ENCODE data around the gene TMED4. TPM values are rescaled to one million over a fixed set of nuclear protein-coding genes. Genes with fewer than 3 reads are reported as not detected.

The TMED4 gene
- total RNA-seq = 10 to 100 TPM; 50.3 to 52.5 TPM
- long read RNA-seq, donor 1, transcript TMED4-203 (5 exons, 2,322 nt) = major isoform, 14 of 18 reads
- long read RNA-seq, donor 1, partial matches to known transcripts = 0 of 18 reads
- long read RNA-seq, donor 1, other reads (novel, unspliced or antisense) = 2 of 18 reads
- long read RNA-seq, donor 2, transcript TMED4-201 (4 exons, 2,203 nt) = minor isoform, 8 of 154 reads
- long read RNA-seq, donor 2, transcript TMED4-205 (4 exons, 1,755 nt) = minor isoform, 16 of 154 reads
- long read RNA-seq, donor 2, transcript TMED4-203 (5 exons, 2,322 nt) = major isoform, 108 of 154 reads
- long read RNA-seq, donor 2, partial matches to known transcripts = 10 of 154 reads
- long read RNA-seq, donor 2, other reads (novel, unspliced or antisense) = 10 of 154 reads

DNA sequence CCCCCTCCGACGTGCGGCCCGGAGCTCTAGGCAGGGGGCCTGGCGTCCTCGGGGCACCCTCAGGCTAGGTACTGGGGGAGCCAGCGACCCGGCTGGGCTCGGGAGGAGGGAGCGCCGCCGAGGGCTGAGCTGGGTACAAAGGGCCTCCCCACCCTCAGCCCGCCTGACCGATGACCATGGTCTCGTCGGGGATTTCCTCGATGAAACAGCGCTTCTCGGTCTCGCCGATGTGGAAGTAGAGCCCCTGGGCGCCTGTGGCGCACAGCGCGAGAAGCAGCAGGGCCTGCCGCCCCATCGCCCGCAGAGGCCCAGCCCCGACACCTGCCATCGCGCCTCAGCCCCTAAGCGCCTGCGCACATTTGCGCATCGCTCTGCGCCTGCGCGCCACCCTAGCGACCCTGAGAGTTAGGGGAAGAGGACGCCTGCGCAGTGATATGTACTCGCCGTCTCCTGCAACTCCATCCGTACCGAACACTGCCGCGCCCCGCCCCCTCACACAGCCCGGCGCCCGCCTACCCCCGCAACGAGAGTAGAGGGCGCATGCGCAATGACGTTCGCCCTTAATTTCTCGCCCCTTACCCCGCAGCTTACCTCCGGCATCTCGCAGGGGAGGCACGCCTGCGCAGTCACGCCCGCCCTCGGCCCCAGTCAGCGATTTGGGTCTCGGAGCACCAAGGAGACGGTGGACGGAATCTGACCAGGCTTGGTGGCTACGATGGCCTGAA lies at the start of gene TMED4:
Gene TMED4 (minus strand): TSS at position 353 of the 725 bp plus-strand sequence. CDS start 25 bp downstream, at position 328.
- DNase-seq (ENCODE audit: low spot score) = peak; percentile 100
- intact Hi-C loops (cut with DNase I) = no loop called here

DNA sequence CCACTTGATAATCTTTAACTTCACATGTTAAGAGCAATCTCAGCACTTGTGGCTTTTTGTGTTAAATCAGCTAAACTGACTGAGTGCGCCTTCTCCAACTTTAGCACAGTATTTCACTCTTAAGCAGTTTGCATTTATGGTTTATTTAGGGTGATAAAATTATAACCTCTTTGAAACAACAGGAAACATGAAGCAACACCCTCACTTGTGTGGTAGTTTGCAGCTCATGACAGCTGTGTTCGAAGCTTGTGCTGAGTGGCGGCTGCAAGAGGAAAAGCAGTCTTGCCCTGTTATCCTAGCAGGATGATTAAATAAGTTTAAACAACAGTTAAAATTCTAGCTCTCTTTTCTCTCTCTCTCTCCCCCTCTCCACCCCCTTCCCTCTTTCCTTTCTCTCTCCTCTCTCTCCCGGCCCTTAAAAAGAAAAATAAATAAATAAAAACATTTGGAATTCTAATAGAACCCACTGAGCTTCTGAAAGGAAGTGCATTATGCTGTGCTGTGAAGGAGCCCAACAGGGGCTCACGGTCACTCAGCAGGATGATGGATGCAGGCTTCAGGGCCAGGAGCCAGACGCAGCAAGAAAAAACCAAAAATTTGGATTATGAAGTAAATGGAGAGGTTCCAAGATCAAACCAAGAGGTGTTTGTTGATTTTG lies 49.6 kb upstream of the TMED4 start:
- no peak for DNase-seq (ENCODE audit: low spot score)
- intact Hi-C loops (cut with DNase I) = no loop called here

DNA sequence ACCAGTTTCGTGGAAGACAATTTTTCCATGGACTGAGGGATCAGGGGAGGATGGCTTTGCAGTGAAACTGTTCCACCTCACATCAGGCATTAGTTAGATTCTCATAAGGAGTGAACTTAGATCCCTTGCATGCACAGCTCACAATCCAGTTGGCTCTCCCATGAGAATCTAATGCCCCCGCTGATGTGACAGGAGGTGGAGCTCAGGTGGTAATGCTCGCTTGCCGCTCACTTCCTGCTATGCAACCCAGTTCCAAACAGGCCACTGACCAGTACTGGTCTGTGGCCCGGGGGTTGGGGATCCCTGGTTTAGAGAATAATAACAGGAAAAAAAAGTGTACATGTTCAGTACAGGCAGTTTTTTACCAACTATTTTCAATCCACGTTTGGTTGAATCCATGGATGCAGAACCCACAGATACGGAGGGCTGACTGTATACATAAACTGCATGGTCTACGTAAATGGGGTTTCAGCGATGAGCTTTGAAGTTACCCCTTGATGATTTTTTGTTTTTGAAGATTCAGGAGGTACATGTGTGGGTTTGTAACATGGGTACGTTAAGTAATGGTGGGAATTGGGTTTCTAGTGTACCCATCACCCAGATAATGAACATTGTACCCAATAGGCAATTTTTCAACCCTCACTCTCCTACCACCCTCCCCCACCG lies 48.9 kb upstream of the TMED4 start:
- intact Hi-C loops (cut with DNase I) = no loop called here
- DNase-seq (ENCODE audit: low spot score) = no peak

DNA sequence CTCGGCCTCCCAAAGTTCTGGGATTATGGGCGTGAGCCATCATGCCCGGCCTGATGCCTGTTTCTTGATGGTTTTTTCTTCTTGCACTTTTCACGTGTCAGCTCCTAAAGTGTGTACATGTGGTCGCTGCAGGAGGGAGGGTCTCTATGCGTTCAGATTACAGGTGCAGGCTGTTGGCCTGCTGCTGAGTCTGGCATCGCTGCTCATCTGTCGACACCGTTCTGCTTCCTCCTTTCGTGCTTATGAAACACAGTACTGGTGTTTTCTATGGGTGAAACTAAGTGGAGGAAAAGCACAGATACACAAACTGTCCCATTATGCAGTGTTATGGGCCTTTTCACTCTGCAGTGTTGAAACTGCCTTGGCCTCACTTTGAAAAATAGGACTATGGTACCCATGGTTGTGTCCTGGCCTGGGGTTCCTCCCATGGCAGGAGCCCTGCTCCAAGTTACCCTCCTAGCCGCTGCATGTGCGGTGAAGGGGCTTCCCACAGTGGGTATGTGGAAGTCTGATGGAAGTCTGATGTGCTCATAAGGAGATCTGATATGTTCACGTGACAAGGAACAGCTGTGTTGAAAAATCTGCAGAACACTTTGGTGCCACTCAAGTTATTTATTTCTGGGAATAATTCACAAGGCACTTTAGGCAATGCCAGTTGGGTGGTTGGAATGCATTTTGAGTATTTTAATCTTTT lies 47.9 kb upstream of the TMED4 start:
- no peak for DNase-seq (ENCODE audit: low spot score)
- intact Hi-C loops (cut with DNase I) = no loop called here

DNA sequence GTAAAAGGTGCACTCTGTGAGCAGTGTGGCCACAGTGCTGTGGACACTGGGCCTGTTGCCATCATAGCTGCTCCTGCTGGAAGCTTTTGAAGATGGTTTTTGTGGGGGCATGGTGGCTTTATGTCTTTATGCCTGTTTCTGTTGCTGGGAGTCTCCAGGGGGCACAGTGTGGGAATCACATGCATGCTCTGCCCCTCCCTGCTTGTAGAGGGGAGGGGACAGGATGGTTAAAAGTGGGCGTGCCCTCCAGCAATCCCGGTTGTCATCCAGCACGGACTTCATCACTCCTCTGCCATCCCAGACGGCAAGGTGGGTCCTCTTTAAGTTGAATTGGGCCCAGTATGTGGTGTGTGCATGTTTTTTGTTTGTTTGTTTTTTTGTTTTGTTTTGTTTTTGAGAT lies 44.6 kb upstream of the TMED4 start:
- intact Hi-C loops (cut with DNase I) = no loop called here
- DNase-seq (ENCODE audit: low spot score) = no peak

DNA sequence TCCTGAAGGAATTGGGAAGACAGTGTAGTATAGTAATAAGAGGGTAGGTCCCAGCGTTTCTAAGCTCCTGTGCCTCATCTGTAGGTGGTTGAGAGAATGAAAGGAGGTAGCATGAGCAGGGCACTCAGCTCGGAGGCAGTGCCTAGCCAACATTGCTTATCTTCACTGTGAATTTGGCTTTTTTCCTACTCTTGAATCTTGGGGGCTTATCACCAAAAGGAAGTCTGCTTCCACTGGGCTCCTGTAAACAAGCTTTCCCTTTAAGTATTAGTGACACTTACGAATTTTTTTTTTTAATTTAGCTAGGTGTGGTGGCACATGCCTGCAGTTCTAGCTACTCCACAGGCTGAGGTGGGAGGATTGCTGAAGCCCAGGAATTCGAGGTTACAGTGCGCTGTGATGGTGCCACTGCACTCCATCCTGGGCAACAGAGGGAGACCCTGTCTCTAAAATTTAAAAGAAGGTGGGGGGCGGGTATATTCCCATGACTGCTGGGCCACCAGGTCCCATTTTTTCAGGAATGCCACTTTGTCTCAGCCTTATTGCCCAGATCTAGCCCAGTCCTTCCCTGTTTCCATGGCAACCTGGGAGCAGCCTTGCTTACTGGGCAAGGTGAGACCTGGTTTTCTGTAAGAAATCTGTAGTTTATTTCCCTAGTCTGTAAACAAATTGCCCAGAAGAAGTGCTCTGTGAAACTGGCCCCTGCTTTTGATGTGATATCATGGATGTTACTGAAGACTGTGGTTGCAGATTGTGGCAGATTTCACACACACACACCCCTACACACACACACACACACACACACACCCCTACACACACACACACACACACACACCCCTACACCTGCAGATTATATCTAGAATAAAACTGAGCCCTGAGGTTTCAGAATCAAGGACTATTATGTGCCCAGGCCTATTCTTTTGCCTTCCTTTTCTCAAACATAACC lies 43.8 kb upstream of the TMED4 start:
- no peak for DNase-seq (ENCODE audit: low spot score)
- intact Hi-C loops (cut with DNase I) = no loop called here

DNA sequence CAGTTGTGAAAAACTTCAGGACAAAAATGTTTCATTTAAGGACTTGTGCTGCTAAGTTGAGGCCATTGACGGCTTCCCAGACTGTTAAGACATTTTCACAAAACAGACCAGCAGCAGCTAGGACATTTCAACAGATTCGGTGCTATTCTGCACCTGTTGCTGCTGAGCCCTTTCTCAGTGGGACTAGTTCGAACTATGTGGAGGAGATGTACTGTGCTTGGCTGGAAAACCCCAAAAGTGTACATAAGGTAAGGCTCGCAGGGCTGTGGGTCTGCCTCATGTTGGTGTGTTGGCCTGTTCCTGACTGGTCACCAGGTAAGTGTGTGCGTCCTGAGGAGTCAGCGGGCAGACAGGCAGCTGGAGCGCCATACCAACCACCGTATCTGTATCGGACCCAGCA lies 42.3 kb upstream of the TMED4 start:
- intact Hi-C loops (cut with DNase I) = no loop called here
- DNase-seq (ENCODE audit: low spot score) = no peak

DNA sequence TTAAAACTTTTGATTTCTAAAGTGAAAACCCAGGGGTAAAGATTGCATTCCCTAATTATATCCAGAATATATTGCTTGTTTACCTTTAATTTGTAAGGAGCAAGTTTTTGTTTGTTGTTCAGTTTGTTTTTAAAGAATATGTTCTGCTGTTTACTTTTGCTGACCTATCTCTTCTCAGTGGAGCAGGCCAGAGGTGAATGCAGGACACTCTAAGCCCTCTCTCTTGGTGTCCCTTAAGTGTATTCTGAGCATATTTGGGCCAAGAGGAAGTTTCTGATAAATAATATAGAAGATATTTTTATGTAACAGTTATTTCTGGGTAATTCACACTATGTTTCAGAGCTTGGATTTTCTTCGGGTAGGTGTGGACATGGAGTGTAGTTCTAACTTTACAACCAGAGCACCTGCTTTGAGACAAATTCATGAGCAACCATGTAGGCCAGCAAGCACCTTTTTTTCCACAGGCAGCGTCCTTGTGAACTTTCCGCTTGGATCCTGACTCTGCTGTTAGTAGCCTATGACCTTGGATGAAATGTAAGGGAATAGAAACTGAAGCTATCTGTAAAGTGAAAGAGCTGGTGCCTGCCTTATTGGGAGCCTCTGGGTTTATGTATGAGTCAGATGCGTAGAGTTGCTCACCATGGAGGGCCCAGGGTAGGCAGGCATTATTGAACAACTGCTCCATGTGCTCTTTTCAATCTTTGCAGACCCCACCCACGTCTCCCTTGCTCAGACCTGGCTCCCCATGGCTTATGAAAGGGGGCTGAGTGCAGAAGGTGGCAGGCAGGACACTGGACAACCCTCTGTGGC lies 40.5 kb upstream of the TMED4 start:
- intact Hi-C loops (cut with DNase I) = no loop called here
- DNase-seq (ENCODE audit: low spot score) = no peak

DNA sequence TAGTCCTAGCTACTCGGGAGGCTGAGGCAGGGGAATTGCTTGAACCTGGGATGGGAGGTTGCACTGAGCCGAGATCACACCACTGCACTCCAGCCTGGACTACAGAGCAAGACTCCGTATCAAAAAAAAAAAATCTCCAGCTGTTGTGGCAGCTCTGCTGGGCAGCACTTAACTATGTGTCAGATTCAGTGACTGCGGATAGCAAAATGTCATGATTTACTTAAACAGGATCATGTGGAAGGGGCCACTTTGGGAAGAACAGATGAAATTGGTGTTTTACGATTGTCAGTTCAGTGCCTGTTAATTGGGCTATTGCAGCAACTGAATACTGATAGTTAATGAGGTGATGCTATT lies 39.7 kb upstream of the TMED4 start:
- no peak for DNase-seq (ENCODE audit: low spot score)
- intact Hi-C loops (cut with DNase I) = no loop called here

DNA sequence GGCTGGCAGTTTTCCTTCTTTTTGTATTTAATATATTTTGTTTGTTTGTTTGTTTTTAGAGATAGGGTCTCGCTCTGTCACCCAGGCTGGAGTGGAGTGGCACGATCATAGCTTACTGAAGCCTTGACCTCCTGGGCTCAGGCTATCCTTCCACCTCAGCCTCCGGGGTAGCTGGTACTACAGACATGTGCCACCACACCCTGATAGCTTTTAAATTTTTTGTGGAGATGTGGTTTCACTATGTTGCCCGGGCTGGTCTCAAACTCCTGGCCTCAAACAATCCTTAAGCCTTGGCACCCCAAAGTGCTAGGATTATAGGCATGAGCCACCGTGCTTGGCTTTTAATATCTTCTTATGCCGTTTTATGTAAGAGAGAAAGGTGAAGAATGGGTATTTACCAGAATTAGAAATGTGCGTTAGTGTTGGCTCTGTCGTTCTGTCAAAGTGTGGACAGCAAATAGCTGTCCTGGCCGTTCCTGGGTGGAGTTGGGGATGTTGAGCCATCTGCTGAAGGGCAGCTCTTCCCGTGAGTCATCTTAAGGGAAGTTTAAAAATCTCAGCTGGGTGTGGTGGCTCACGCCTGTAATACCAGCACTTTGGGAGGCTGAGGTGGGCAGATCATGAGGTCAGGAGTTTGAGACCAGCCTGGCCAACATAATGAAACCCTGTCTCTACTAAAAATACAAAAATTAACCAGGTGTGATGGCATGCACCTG lies 39.2 kb upstream of the TMED4 start:
- no peak for DNase-seq (ENCODE audit: low spot score)
- intact Hi-C loops (cut with DNase I) = no loop called here

DNA sequence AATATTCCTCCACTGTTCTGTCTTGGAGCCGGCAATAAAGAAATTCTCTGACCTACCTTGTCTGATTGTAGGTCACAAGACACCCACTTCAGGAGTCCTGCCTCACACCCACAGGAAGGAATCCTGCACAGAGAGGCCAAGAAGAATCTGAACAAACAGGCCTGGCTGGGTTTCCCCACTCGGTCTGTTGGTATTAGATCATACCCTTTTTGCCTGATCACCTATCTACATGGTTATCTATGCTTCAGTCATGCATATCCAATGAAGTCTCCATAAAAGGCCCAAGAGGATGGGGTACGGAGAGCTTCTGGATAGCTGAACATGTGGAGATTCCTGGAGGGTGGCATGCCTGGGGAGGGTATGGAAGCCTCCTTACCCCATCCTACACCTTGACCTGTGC lies 36.7 kb upstream of the TMED4 start:
- no peak for DNase-seq (ENCODE audit: low spot score)
- intact Hi-C loops (cut with DNase I) = no loop called here

DNA sequence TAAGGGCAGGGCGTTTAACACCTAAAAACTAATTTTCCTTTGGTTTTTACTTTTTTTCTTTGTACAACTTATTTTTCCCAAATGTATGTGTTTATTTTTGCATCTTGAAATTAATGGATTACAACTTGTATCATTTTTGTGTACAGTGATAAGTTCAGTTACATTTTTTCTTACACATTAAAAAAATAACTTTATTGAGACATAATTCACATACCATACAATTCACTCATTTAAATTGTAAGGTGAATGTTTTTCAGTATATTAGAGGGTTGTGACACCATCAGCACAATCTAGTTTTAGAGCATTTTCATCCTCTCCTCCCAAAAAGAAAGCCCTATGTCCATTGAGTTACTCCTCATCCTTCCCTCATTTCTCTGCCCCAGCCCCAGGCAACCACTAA lies 36.0 kb upstream of the TMED4 start:
- intact Hi-C loops (cut with DNase I) = no loop called here
- DNase-seq (ENCODE audit: low spot score) = no peak

DNA sequence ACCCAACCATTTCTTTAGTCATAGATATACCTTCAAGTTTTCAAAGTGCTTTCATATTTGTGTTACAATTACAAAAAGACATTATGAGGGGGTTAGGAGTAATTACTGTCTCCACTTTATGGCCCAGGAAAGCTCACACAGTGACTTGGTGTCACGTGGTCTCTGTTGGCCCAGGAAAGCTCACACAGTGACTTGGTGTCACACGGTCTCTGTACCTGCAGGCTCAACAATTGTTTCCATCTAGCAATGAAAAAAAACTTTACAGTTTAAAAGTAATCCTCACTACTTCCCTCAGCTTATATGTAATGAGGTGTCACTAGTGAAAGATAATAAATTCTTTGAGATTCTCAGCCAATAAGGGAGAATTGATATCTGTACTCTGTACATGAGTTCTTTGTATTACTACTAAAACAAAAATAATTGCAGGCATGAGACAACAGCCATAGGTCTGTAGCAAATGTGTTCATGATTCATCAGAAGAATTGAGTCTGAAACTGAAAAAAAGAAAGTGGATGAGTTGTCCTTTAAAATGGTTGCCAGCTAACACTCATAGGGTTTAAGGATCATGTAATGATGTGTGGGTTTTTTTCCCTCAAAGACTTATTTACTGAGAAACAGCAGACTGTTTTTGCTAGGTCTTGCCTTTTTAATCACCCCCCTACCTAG lies 35.3 kb upstream of the TMED4 start:
- no peak for DNase-seq (ENCODE audit: low spot score)
- intact Hi-C loops (cut with DNase I) = no loop called here

DNA sequence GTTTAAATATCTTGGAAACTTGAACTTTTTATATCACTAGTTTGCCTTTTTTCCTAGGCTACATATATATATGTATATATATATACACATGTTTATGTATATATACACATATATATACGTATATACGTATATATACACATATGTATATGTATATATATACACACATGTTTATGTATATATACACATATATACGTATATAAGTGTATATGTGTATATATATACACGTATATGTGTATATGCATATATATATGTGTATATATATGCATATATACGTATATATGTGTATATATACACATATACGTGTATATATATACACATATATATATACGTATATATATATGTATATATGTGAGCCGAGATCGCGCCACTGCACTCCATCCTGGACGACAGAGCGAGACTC lies 34.5 kb upstream of the TMED4 start:
- DNase-seq (ENCODE audit: low spot score) = no peak
- intact Hi-C loops (cut with DNase I) = no loop called here

DNA sequence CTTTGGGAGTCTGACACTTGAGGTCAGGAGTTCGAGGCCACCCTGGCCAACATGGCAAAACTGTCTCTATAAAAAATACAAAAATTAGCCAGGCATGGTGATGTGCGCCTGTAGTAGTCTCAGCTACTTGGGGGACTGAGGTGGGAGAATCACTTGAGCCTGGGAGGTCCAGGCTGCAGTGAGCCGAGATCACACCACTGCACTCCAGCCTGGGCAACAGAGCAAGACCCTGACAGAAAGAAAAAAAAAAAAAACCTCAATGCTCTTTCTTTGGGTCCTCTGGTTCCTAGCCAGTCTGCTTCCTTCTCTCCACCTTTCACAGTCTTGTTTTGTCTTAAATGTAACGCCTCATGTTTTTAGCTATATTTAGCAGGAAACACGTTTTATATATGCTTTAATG lies 33.8 kb upstream of the TMED4 start:
- DNase-seq (ENCODE audit: low spot score) = no peak
- intact Hi-C loops (cut with DNase I) = no loop called here

DNA sequence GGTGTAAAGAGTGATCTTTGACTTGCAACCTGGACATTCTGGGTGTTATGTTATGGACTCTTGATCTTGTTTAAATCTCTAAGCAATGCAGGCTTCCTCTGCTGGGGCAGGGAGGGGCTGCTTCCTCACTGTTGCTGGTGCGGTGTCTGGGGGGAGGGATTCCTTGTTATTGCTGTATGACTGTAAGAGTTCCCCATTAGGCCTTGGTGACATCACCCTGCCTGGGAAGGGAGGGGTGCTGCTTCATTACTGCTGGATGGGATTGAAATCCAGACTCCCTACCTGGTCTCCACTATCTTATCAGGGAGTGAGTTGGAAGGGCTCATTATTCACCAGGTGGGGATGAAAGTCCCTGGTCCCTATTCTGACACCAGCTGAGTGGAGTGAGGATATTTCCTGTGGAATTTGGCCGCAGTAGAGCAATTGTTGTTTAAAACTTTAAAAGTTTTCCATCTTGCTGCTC lies 33.1 kb upstream of the TMED4 start:
- DNase-seq (ENCODE audit: low spot score) = no peak
- intact Hi-C loops (cut with DNase I) = no loop called here

All from posterior vena cava (tissue), 2 donors.